ENCODE data around the gene KRTAP5-5.

GRCh38 chr11:1632053-1632714 is 2.6 kb downstream of the KRTAP5-5 start:
- no peak for TF ChIP-seq CTCF (IDR thresholded peaks at IDR 0.05; ENCODE audit: low read depth, low read length)
- TF ChIP-seq MYC (IDR thresholded peaks at IDR 0.05; ENCODE audit: low read depth, low read length) = no peak
